H1 (cell line): ENCODE results near the gene CACNG8. TPM values are rescaled to one million over a fixed set of nuclear protein-coding genes. Genes with fewer than 3 reads are reported as not detected.

Experiments
- ATF3 ChIP-seq: IDR thresholded peaks from 2 replicates; pipeline ENCODE4 v1.6.1; 2011; ENCODE audit warnings: low read depth, mild to moderate bottlenecking, low read length; ENCODE audit not compliant: insufficient read depth
- CHD7 ChIP-seq: fragments of 300-600 bp; sonication (generic); IDR thresholded peaks from 2 replicates; pipeline ENCODE4 v1.7.1; 2012; ENCODE audit warnings: low read length, moderate library complexity, mild to moderate bottlenecking, inconsistent platforms; ENCODE audit not compliant: insufficient replicate concordance
- JUND ChIP-seq: IDR thresholded peaks from 2 replicates; pipeline ENCODE4 v1.6.1; 2011; ENCODE audit warnings: mild to moderate bottlenecking, improper control_type of control experiment, low read length
- NANOG ChIP-seq: IDR thresholded peaks from 2 replicates; pipeline ENCODE4 v1.6.1; 2011; ENCODE audit warnings: low read length, low read depth, mild to moderate bottlenecking, inconsistent platforms; ENCODE audit not compliant: insufficient read depth, poor library complexity, severe bottlenecking
- RAD21 ChIP-seq, 2 experiments: IDR thresholded peaks in 1 of 2; conservative IDR thresholded peaks in 1 of 2; 2 replicates each; pipeline ENCODE4 v1.6.1; 2011; ENCODE audit warnings: low read depth in 2 of 2, low read length in 2 of 2, improper control_type of control experiment in 1 of 2, inconsistent platforms in 1 of 2, mild to moderate bottlenecking in 1 of 2, moderate library complexity in 1 of 2
- SIN3A ChIP-seq, 2 experiments: IDR thresholded peaks in 1 of 2; conservative IDR thresholded peaks in 1 of 2; 2 replicates each; pipeline ENCODE4 v1.6.1; 2011 to 2012; ENCODE audit warnings: low read length in 2 of 2, improper control_type of control experiment in 1 of 2, low read depth in 1 of 2, mild to moderate bottlenecking in 1 of 2
- SRF ChIP-seq: IDR thresholded peaks from 2 replicates; pipeline ENCODE4 v1.6.1; 2011; ENCODE audit warnings: mild to moderate bottlenecking, low read depth, low read length, moderate library complexity
- ZNF274 ChIP-seq: IDR thresholded peaks from 2 replicates; pipeline ENCODE4 v1.7.0; 2012; ENCODE audit warnings: low read length, borderline replicate concordance; ENCODE audit errors: extremely low read depth
- polyA plus RNA-seq, 7 experiments: library from polyadenylated mRNA; depleted of rRNA in 3 of 7; stranded (reverse) in 5 of 7; unstranded in 2 of 7; fragments of >200 nt in 5 of 7; fragments of 200-250 nt in 2 of 7; gene quantifications; 1 replicate in 5 of 7; 2 replicates in 1 of 7; 4 replicates in 1 of 7; pipeline versions ENCODE4 v1.2.1 to v1.2.3, GENCODE V29; 2011 to 2013; ENCODE audit warnings: missing spikeins in 2 of 7, mixed read lengths in 2 of 7
- total RNA-seq: library from RNA; stranded (reverse); fragmentation: NEBNext Ultra II Directional; extraction: Animal tissue kit (Norgen Biotek cat#: 25700); gene quantifications from 2 replicates; pipeline ENCODE4 v1.2.1, GENCODE V29; 2021

Gene CACNG8
- total and polyA plus RNA-seq, 2 of the 8 experiments (the other 6 are each of a cell fraction or from before 2014, with no cell fraction given), result 0.41 to 4.5 TPM

GRCh38 chr19:53957448-53958167 is 5.1 kb upstream of the CACNG8 start (continued):
- TF ChIP-seq SRF (no peak), ATF3 (no peak), JUND (0 out of 2 replicates have a peak, but pooled peaks have one; percentile 12), SIN3A (conservative IDR thresholded peaks at IDR 0.05 in 1 of 2, IDR thresholded peaks at IDR 0.05 in 1 of 2; ENCODE audit: low read depth in 1 of 2, low read length in 2 of 2) (0 out of 4 replicates have a peak, but pooled peaks of 1 of the 2 experiments have one; percentile 26), CHD7 (peak; percentile 28), RAD21 (IDR thresholded peaks at IDR 0.05 in 1 of 2, conservative IDR thresholded peaks at IDR 0.05 in 1 of 2; ENCODE audit: low read depth in 2 of 2, low read length in 2 of 2) (peak; percentile 18 to 40; a peak in 3 of 4 replicates), NANOG (peak; percentile 75), ZNF274 (no peak)
